Measurements from ENCODE around the gene MYH11.
"Not testable (repeated sequence)": the region's sequence is repeated elsewhere in the genome, so short reads cannot be mapped to it uniquely, and the experiment has no call there.

MYH11 gene

GRCh38 chr16:15812401-15812750 is 44.5 kb downstream of the MYH11 start:
- peak; percentile 52; the same call in 1 of the 2 replicates for TF ChIP-seq ZNF384 (IDR thresholded peaks at IDR 0.05)
- DNase-seq (ENCODE audit: extremely low spot score): not testable (repeated sequence)
- CTCF ChIA-PET: interaction anchor here (3.0 kb wide), 1 partner anchor 10 kb away, joined by 14 read pairs; no protein-coding TSS in a partner anchor
- POLR2A ChIA-PET: interaction anchor here (1.0 kb wide), 1 partner anchor 76 kb away, joined by 4 read pairs; the partner anchor contains the start of gene CEP20

DNA sequence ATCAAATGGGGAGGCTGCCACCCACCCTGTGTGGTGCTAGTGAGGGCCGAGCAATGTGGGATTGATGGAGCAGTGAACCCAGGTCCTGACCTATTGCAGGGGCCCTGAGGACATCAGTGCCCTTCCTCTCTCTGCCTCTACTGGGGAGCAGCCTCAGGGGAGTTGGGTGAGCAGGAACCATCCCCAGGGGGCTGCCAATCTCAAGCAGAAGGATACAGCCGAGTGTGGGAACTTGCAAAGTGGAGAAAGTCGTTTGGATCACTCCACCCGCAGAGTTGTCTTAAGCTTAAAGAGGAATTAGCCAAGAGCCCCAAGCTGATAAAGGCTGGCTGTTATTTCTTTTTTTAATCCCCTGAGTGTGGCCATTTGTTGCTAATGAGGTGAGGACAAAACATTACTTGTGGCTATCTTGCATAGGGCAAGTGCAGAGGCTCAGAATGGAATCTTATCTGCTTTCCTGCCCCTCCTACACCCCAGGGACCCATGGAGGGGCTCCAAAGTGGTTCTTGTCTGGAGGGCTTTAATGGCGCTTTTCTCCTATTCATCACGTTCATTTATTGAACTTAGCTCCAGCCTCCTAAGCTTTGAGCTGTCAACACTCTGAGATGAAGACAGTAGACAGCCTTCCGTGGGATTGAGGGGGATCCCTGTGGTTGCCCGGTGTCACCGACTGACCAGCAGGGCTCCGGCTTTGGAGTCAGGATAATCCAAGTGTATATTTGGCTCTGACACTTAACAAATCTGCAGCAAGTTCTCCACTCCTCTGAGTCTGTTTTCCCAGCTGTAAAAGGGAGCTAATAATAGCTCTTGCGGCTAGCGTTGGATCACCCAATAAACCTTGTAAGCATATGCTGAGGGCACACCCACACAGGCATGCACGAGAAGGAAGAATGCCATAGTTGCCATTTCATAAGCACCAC is 45.1 kb downstream of the MYH11 start:
- TF ChIP-seq ZNF384 (IDR thresholded peaks at IDR 0.05) (no peak), ARNT (IDR thresholded peaks at IDR 0.05) (no peak), BHLHE40 (IDR thresholded peaks at IDR 0.05; ENCODE audit: borderline replicate concordance) (no peak), SUZ12 (IDR thresholded peaks at IDR 0.05) (no peak), FOXA1 (IDR thresholded peaks at IDR 0.05) (no peak), SP1 (IDR thresholded peaks at IDR 0.05) (no peak), L3MBTL2 (conservative IDR thresholded peaks at IDR 0.05) (no peak), HDGF (IDR thresholded peaks at IDR 0.05; ENCODE audit: borderline replicate concordance) (no peak), NFRKB (IDR thresholded peaks at IDR 0.05) (no peak), LEF1 (IDR thresholded peaks at IDR 0.05; ENCODE audit: borderline replicate concordance) (no peak)
- CTCF ChIA-PET: interaction anchor here (0.6 to 3.0 kb wide), 3 partner anchors 11 to 178 kb away, joined by 3 to 14 read pairs (median 3); no protein-coding TSS in a partner anchor
- POLR2A ChIA-PET: interaction anchor here (1.0 kb wide), 1 partner anchor 77 kb away, joined by 4 read pairs; the partner anchor contains the start of gene CEP20
- DNase-seq (ENCODE audit: extremely low spot score): no peak

DNA sequence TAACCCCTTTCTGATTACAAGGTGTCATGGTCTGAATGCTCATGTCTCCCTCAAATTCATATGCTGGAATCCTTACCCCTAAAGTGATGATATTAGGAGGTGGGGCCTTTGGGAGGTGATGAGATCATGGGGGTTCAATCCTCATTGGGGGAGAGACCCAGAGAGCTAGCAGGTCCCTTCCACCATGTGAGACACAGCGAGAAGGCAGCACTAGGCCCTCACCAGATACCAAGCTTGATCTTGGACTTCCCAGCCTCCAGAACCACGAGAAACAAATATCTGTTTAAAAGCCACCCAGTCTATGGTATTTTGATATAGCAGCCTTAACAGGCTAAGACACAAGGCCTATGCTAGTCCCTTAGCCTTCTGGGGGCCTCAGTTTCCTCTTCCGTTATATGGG is 45.9 kb downstream of the MYH11 start:
- ChIA-PET POLR2A (no interaction called here), CTCF (interaction anchor here (1.0 to 3.0 kb wide), 3 partner anchors 10 to 28 kb away, joined by 3 to 14 read pairs (median 3); no protein-coding TSS in a partner anchor)
- TF ChIP-seq CTBP1 (IDR thresholded peaks at IDR 0.05; ENCODE audit: borderline replicate concordance) (no peak), ELF4 (IDR thresholded peaks at IDR 0.05) (no peak), FOXK2 (IDR thresholded peaks at IDR 0.05) (no peak), NFRKB (IDR thresholded peaks at IDR 0.05) (no peak), L3MBTL2 (conservative IDR thresholded peaks at IDR 0.05) (no peak), HDGF (IDR thresholded peaks at IDR 0.05; ENCODE audit: borderline replicate concordance) (no peak)

DNA sequence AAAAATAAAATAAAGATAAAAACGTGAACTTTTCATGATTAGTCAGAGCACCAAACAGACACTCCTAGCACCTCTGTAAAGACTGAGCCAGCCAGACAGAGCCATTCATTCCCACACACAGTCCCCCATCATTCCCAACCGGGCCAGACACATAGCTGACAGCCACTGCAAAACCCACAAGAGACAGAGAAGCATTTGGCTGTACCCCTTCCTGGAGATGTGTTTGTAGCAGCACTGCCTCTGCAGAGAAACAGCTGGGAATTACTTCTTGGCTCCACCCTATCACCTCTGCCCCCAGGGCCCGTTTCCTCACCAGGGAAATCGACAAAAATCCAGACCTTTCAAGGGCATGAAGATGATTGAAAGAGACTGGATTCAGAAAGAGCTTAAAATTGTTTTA is 46.4 kb downstream of the MYH11 start:
- POLR2A ChIA-PET: no interaction called here
- TF ChIP-seq TARDBP (IDR thresholded peaks at IDR 0.05) (no peak), FOXA1 (IDR thresholded peaks at IDR 0.05) (no peak), LEF1 (IDR thresholded peaks at IDR 0.05; ENCODE audit: borderline replicate concordance) (no peak), ELF4 (IDR thresholded peaks at IDR 0.05) (no peak), FOXK2 (IDR thresholded peaks at IDR 0.05) (no peak), SUZ12 (IDR thresholded peaks at IDR 0.05) (no peak), ARNT (IDR thresholded peaks at IDR 0.05) (no peak), FOXM1 (IDR thresholded peaks at IDR 0.05; ENCODE audit: borderline replicate concordance) (no peak), ZNF384 (IDR thresholded peaks at IDR 0.05) (no peak), NFRKB (IDR thresholded peaks at IDR 0.05) (no peak), CTBP1 (IDR thresholded peaks at IDR 0.05; ENCODE audit: borderline replicate concordance) (no peak), L3MBTL2 (conservative IDR thresholded peaks at IDR 0.05) (no peak), BHLHE40 (IDR thresholded peaks at IDR 0.05; ENCODE audit: borderline replicate concordance) (no peak), SP1 (IDR thresholded peaks at IDR 0.05) (no peak), HDGF (IDR thresholded peaks at IDR 0.05; ENCODE audit: borderline replicate concordance) (no peak)
- TF ChIP-seq, protein P1, sequence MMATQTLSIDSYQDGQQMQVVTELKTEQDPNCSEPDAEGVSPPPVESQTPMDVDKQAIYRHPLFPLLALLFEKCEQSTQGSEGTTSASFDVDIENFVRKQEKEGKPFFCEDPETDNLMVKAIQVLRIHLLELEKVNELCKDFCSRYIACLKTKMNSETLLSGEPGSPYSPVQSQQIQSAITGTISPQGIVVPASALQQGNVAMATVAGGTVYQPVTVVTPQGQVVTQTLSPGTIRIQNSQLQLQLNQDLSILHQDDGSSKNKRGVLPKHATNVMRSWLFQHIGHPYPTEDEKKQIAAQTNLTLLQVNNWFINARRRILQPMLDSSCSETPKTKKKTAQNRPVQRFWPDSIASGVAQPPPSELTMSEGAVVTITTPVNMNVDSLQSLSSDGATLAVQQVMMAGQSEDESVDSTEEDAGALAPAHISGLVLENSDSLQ (IDR thresholded peaks at IDR 0.05): no peak
- DNase-seq (ENCODE audit: extremely low spot score): no peak
- CTCF ChIA-PET: interaction anchor here (1.0 to 1.7 kb wide), 2 partner anchors 11 to 28 kb away, joined by 3 read pairs; no protein-coding TSS in a partner anchor

More for the DNA sequence above, 45.9 kb downstream of the MYH11 start:
- DNase-seq (ENCODE audit: extremely low spot score): no peak

- CTCF ChIA-PET; POLR2A ChIA-PET; DNase-seq (ENCODE audit: extremely low spot score): not testable (repeated sequence)
Measured at GRCh38 chr16:15809297-15809696, 47.5 kb downstream of the MYH11 start.

GRCh38 chr16:15808071-15808470 is 48.8 kb downstream of the MYH11 start:
- CTCF ChIA-PET: no interaction called here

More at GRCh38 chr16:15808071-15808470, 48.8 kb downstream of the MYH11 start:
- POLR2A ChIA-PET: no interaction called here
- TF ChIP-seq ZNF384 (IDR thresholded peaks at IDR 0.05) (no peak), LEF1 (IDR thresholded peaks at IDR 0.05; ENCODE audit: borderline replicate concordance) (no peak), TARDBP (IDR thresholded peaks at IDR 0.05) (no peak), SP1 (IDR thresholded peaks at IDR 0.05) (no peak), FOXK2 (IDR thresholded peaks at IDR 0.05) (no peak), FOXM1 (IDR thresholded peaks at IDR 0.05; ENCODE audit: borderline replicate concordance) (no peak), SUZ12 (IDR thresholded peaks at IDR 0.05) (no peak), ELF4 (IDR thresholded peaks at IDR 0.05) (no peak), CTBP1 (IDR thresholded peaks at IDR 0.05; ENCODE audit: borderline replicate concordance) (no peak), NFRKB (IDR thresholded peaks at IDR 0.05) (no peak), FOXA1 (IDR thresholded peaks at IDR 0.05) (no peak), ARNT (IDR thresholded peaks at IDR 0.05) (no peak), L3MBTL2 (conservative IDR thresholded peaks at IDR 0.05) (no peak), HDGF (IDR thresholded peaks at IDR 0.05; ENCODE audit: borderline replicate concordance) (no peak), BHLHE40 (IDR thresholded peaks at IDR 0.05; ENCODE audit: borderline replicate concordance) (no peak)
- TF ChIP-seq, protein P1 (IDR thresholded peaks at IDR 0.05): no peak
- DNase-seq (ENCODE audit: extremely low spot score): no peak

Measured in HEK293T (cell line).